Nephron (organoid): ENCODE results near the gene TNFSF8.
A peak's percentile ranks its signal among the peaks of the same experiment; 100 is the strongest.

ENCODE experiments used
- H3K27ac Mint-ChIP-seq, 3 experiments: 2 replicates each; pipeline ENCODE4 v1.8.0; 2020; ENCODE audit warnings: mixed read lengths in 3 of 3, mild to moderate bottlenecking in 2 of 3, moderate library complexity in 1 of 3
- H3K27me3 Mint-ChIP-seq: 2 replicates; pipeline ENCODE4 v1.8.0; 2021; ENCODE audit warnings: low read depth, mild to moderate bottlenecking, moderate library complexity, mixed read lengths
- H3K36me3 Mint-ChIP-seq: 2 replicates; pipeline ENCODE4 v1.8.0; 2020; ENCODE audit warnings: low read depth, mixed read lengths
- H3K4me1 Mint-ChIP-seq: 2 replicates; pipeline ENCODE4 v1.8.0; 2020; ENCODE audit warnings: mixed read lengths
- H3K4me3 Mint-ChIP-seq, 3 experiments: 2 replicates each; pipeline ENCODE4 v1.8.0; 2020; ENCODE audit warnings: mild to moderate bottlenecking in 3 of 3, mixed read lengths in 3 of 3, moderate library complexity in 2 of 3
- H3K9me3 Mint-ChIP-seq: 2 replicates; pipeline ENCODE4 v1.8.0; 2020; ENCODE audit warnings: mixed read lengths
- TF ChIP-seq, protein P1 (sequence below), 3 experiments: fragments of 200-600 bp; sonication (generic); IDR thresholded peaks; one replicate each; pipeline ENCODE4 v1.5.0; 2021; ENCODE audit warnings: antibody characterized with exemption in 3 of 3; ENCODE audit not compliant: unreplicated experiment in 3 of 3

The TNFSF8 gene

DNA sequence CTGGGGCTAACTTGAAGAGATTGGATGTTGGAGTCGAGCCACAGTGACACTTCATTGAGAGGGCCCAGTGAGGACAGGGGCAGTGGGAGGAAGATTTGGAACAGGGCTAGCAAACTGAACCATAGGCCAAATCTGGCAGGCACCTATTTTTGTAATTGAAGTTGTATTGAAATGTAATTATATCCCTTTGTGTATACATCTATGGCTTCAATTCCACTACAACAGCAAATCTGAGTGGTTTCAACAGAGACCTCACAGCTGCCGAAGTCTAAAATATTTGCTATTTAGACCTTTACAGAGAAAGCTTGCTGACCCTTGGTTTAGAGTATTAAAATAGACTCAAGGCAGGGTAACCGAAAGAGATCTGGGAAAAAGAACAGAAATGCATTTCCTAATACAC, 4.7 kb upstream of the TNFSF8 start:
- H3K4me1 Mint-ChIP-seq, result peaks cover 19% of the 10 kb centered on the region
- no peaks in the 10 kb centered on the region for H3K9me3 Mint-ChIP-seq
- TF ChIP-seq, protein P1, sequence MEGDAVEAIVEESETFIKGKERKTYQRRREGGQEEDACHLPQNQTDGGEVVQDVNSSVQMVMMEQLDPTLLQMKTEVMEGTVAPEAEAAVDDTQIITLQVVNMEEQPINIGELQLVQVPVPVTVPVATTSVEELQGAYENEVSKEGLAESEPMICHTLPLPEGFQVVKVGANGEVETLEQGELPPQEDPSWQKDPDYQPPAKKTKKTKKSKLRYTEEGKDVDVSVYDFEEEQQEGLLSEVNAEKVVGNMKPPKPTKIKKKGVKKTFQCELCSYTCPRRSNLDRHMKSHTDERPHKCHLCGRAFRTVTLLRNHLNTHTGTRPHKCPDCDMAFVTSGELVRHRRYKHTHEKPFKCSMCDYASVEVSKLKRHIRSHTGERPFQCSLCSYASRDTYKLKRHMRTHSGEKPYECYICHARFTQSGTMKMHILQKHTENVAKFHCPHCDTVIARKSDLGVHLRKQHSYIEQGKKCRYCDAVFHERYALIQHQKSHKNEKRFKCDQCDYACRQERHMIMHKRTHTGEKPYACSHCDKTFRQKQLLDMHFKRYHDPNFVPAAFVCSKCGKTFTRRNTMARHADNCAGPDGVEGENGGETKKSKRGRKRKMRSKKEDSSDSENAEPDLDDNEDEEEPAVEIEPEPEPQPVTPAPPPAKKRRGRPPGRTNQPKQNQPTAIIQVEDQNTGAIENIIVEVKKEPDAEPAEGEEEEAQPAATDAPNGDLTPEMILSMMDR (IDR thresholded peaks at IDR 0.05; ENCODE audit: unreplicated experiment in 3 of 3), result no peak
- H3K27me3 Mint-ChIP-seq, result peaks cover 7% of the 10 kb centered on the region
- H3K27ac Mint-ChIP-seq, result peak overlapping the region in 1 of 3 experiments; percentile 5
- H3K36me3 Mint-ChIP-seq, result no peaks in the 10 kb centered on the region
- no peak overlapping the region for H3K4me3 Mint-ChIP-seq

DNA sequence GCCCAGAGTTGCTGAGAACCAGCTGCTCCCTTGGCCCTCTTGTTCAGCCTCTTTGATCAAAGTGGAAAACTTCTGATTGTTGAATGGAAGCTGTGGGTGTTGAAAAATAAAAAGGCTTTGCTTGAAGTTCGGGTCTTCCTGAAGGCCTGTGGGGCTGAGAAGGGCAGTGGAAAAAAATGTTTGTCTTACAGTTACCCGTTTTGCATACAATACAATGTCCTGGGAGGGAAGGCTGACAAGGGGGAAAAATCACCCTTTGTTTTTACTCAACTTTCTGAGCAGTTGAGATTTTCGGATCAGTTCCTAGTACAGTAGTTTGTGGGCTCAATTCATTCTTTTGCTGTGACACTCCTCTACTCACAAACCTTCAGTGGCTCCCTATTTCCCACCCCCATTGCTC, 2.1 kb upstream of the TNFSF8 start:
- Mint-ChIP-seq H3K4me1 (peaks cover 5% of the 10 kb centered on the region), H3K36me3 (no peaks in the 10 kb centered on the region), H3K9me3 (no peaks in the 10 kb centered on the region), H3K4me3 (no peak overlapping the region), H3K27ac (no peak overlapping the region), H3K27me3 (peaks cover 7% of the 10 kb centered on the region)
- TF ChIP-seq, protein P1 (IDR thresholded peaks at IDR 0.05; ENCODE audit: unreplicated experiment in 3 of 3), result no peak

DNA sequence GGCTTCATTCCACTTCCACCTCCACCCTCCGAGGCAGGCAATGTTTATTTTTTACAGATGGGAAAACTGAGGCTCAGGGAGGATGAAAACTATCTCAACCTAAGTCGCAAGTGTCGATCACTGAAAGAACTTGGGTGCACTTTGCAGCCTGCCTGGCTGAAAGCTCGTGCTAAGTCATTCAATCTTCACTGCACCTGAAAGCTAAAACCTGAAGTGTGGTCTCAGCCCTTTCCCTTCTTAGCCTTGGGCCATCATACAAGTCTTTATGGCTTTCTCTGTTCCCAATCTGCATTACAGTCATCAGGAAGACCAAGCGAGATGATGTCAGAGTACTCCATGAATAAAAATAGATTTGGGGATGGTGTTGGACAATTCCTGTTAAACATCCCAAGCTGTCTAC, 1.0 kb upstream of the TNFSF8 start:
- H3K4me3 Mint-ChIP-seq, result no peak overlapping the region
- no peaks in the 10 kb centered on the region for H3K36me3 Mint-ChIP-seq
- TF ChIP-seq, protein P1 (IDR thresholded peaks at IDR 0.05; ENCODE audit: unreplicated experiment in 3 of 3), result no peak
- H3K27ac Mint-ChIP-seq, result no peak overlapping the region
- H3K9me3 Mint-ChIP-seq, result no peaks in the 10 kb centered on the region
- H3K4me1 Mint-ChIP-seq, result peaks cover 5% of the 10 kb centered on the region
- peaks cover 7% of the 10 kb centered on the region for H3K27me3 Mint-ChIP-seq

DNA sequence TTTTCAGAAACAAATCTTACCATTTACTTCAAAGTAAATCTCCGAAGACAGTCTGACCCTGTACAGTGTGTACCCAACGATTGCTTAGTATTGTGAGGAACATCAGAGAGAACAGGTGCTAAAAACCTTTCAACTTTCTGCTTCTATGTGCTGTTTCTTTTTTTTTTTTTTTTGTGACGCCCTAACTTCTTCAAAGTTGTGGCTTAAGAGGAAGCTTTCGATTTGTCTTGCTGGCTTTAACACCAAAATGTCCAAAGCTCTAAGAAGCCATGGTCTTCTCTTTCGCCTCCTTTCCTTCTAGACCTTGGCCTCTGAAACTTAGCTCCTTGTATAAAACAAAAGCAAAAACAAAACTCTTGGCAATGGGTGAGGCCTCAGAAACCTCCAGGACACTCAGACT, 1.2 kb downstream of the TNFSF8 start:
- Mint-ChIP-seq H3K4me3 (no peak overlapping the region), H3K9me3 (no peaks in the 10 kb centered on the region), H3K36me3 (no peaks in the 10 kb centered on the region), H3K27ac (no peak overlapping the region), H3K4me1 (no peaks in the 10 kb centered on the region), H3K27me3 (peaks cover 19% of the 10 kb centered on the region)
- TF ChIP-seq, protein P1 (IDR thresholded peaks at IDR 0.05; ENCODE audit: unreplicated experiment in 3 of 3), result no peak

DNA sequence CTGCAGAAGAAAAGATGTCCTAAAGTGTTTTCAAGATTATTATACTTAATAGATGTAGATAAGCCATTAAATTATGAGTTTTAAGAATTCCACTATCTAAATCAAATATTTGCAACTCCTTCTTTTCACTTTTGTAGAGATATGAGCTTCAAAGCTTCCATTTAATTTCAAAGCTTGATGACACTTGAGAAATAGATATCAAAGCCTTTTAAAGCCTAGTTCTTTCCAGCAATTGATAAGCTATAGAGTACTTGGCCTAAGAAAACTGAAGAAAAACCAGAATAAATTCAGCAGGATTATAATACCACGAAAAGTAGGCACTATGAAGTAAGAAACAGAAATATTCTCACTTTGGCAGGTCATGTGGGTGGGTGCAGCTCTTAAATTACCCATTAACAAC, 1.7 kb downstream of the TNFSF8 start:
- TF ChIP-seq, protein P1 (IDR thresholded peaks at IDR 0.05; ENCODE audit: unreplicated experiment in 3 of 3), result no peak
- H3K36me3 Mint-ChIP-seq, result no peaks in the 10 kb centered on the region
- H3K9me3 Mint-ChIP-seq, result no peaks in the 10 kb centered on the region
- H3K4me1 Mint-ChIP-seq, result no peaks in the 10 kb centered on the region
- peaks cover 15% of the 10 kb centered on the region for H3K27me3 Mint-ChIP-seq
- H3K4me3 Mint-ChIP-seq, result no peak overlapping the region
- H3K27ac Mint-ChIP-seq, result no peak overlapping the region

DNA sequence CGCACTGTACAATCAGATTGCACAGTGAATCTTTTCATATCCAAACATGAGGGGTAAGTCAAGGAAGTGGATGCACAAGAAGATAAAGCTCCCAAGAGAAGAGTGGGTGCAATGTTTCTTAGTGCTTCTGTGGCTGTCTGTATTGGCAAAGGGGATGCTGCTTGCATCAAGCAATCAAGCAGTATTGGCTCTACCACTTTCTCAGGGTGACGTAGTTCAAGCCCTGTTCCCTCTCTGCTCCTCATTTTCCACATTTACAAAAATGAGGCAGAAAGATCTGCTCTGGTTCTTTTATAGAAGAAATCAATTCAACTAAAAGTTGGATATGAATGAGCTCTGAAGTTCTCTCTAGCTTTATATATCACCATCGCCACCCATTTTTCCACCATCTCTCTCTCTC, 2.3 kb downstream of the TNFSF8 start:
- no peak overlapping the region for H3K4me3 Mint-ChIP-seq
- no peaks in the 10 kb centered on the region for H3K9me3 Mint-ChIP-seq
- no peak overlapping the region for H3K27ac Mint-ChIP-seq
- no peaks in the 10 kb centered on the region for H3K36me3 Mint-ChIP-seq
- no peaks in the 10 kb centered on the region for H3K4me1 Mint-ChIP-seq
- peaks cover 17% of the 10 kb centered on the region for H3K27me3 Mint-ChIP-seq
- TF ChIP-seq, protein P1 (IDR thresholded peaks at IDR 0.05; ENCODE audit: unreplicated experiment in 3 of 3), result no peak
